ENCODE data around the gene HIGD1C.

DNA sequence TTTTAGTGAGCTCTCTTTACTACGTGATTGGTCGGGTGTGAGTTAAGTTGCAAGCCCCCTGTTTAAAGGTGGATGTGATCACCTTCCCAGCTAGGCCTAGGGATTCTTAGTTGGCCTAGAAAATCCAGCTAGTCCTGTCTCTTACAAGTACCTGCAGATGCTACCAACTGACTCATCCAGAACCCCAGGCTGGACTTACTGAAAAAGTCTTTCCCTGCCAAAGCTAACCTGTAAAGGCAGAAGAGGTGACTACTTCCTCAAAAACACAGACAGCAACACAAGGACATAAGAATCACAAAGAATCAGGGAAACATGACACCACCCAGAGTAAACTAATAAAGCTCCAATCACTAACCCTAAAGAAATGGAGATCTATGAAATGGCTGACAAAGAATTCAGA lies 39.1 kb upstream of the HIGD1C start:
- TF ChIP-seq, protein P1, sequence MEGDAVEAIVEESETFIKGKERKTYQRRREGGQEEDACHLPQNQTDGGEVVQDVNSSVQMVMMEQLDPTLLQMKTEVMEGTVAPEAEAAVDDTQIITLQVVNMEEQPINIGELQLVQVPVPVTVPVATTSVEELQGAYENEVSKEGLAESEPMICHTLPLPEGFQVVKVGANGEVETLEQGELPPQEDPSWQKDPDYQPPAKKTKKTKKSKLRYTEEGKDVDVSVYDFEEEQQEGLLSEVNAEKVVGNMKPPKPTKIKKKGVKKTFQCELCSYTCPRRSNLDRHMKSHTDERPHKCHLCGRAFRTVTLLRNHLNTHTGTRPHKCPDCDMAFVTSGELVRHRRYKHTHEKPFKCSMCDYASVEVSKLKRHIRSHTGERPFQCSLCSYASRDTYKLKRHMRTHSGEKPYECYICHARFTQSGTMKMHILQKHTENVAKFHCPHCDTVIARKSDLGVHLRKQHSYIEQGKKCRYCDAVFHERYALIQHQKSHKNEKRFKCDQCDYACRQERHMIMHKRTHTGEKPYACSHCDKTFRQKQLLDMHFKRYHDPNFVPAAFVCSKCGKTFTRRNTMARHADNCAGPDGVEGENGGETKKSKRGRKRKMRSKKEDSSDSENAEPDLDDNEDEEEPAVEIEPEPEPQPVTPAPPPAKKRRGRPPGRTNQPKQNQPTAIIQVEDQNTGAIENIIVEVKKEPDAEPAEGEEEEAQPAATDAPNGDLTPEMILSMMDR (IDR thresholded peaks at IDR 0.05; ENCODE audit: insufficient read depth, low read depth, low read length): no peak
- TF ChIP-seq EZH2 (IDR thresholded peaks at IDR 0.05; ENCODE audit: insufficient read depth, low read length): no peak
